Esophagus squamous epithelium (tissue), 5 donors: ENCODE measurements around the gene BBOX1. TPM values are rescaled to one million over a fixed set of nuclear protein-coding genes. Genes with fewer than 3 reads are reported as not detected.

Experiments
- DNase-seq: peaks from one replicate; lab custom pipeline; 2025; lab: John Stamatoyannopoulos, UW
- H3K27ac ChIP-seq, 4 donors: fragments of 200-600 bp; sonication (generic); one replicate each; pipeline ENCODE4 v1.5.1; 2016 to 2019; ENCODE audit warnings: mild to moderate bottlenecking in 1 of 4
- H3K27me3 ChIP-seq, 4 donors: fragments of 200-600 bp; sonication (generic); 1 replicate in 3 of 4; 2 replicates in 1 of 4; pipeline versions ENCODE4 v1.5.1 to v1.6.0; 2017 to 2021; ENCODE audit warnings: antibody characterized with exemption in 1 of 4
- H3K36me3 ChIP-seq, 3 donors: fragments of 200-600 bp; sonication (generic); one replicate each; pipeline ENCODE4 v1.5.1; 2016 to 2019
- H3K4me1 ChIP-seq, 3 donors: fragments of 200-600 bp; sonication (generic); one replicate each; pipeline ENCODE4 v1.5.1; 2017 to 2019
- H3K4me3 ChIP-seq, 4 donors: fragments of 200-600 bp; sonication (generic); 1 replicate in 3 of 4; 2 replicates in 1 of 4; pipeline ENCODE4 v1.5.1; 2016 to 2019; ENCODE audit warnings: mild to moderate bottlenecking in 2 of 4, moderate library complexity in 1 of 4
- H3K9me3 ChIP-seq, 3 donors: fragments of 200-600 bp; sonication (generic); one replicate each; pipeline ENCODE4 v1.5.1; 2016 to 2019
- CTCF ChIP-seq, 6 experiments: fragments of 450-650 bp in 4 of 6; fragments of 200-600 bp in 2 of 6; sonication (generic) in 2 of 6; IDR thresholded peaks; one replicate each; pipeline ENCODE4 v1.5.1; 2016 to 2019; ENCODE audit warnings: antibody characterized with exemption in 6 of 6, mild to moderate bottlenecking in 4 of 6, moderate library complexity in 4 of 6
- POLR2A ChIP-seq, 4 donors: fragments of 450-650 bp; IDR thresholded peaks; one replicate each; pipeline ENCODE4 v1.6.1; 2017; ENCODE audit warnings: antibody characterized with exemption in 4 of 4, mild to moderate bottlenecking in 4 of 4, moderate library complexity in 3 of 4
- WGBS, 2 donors: methylation state at CpG; one replicate each; pipeline ENCODE4 v1.1.5; 2018; 5-methylcytosine and 5-hydroxymethylcytosine counted together
- intact Hi-C: fragments of 100-400 bp; cut with DNase I; formaldehyde crosslinking; loops from one replicate; pipeline ENCODE4 v1.15.0; 2022
- total RNA-seq, 4 donors: library from RNA; depleted of rRNA; stranded (reverse); fragments of >200 nt; gene quantifications; one replicate each; pipeline ENCODE4 v1.1.0, GENCODE V29; 2016
- donor health status: DM: yes; HTN: yes; CAD: no.

BBOX1 gene
- total RNA-seq, 4 donors from 2014 or later = 6.0 to 25.9 (median 14.0) TPM

GRCh38 chr11:27057091-27057780 lies 16.6 kb downstream of the BBOX1 start:
- DNase-seq = no peak
- no peak overlapping the region for H3K4me3 ChIP-seq
- peaks cover 0 to 13% (median 0%) of the 10 kb centered on the region in 3 donors for H3K4me1 ChIP-seq
- no peaks in the 10 kb centered on the region for H3K27me3 ChIP-seq
- TF ChIP-seq CTCF (IDR thresholded peaks at IDR 0.05) (no peak), POLR2A (IDR thresholded peaks at IDR 0.05) (no peak)
- intact Hi-C loops = no loop called here
- 84 to 88% methylated on average over 6 of the region's 6 CpGs for WGBS, 2 donors
- no peak overlapping the region for H3K27ac ChIP-seq
- H3K36me3 ChIP-seq = peaks cover 0 to 15% (median 0%) of the 10 kb centered on the region in 3 donors
- H3K9me3 ChIP-seq = no peaks in the 10 kb centered on the region

- 70 to 86% methylated on average over 1 of the region's 1 CpG for WGBS, 2 donors
- TF ChIP-seq POLR2A (IDR thresholded peaks at IDR 0.05) = no peak
- no peaks in the 10 kb centered on the region for H3K9me3 ChIP-seq
- no peak for DNase-seq
- peaks cover 0 to 5% (median 0%) of the 10 kb centered on the region in 3 donors for H3K4me1 ChIP-seq
- H3K27ac ChIP-seq = no peak overlapping the region
- intact Hi-C loops = no loop called here
- peaks cover 0 to 15% (median 0%) of the 10 kb centered on the region in 3 donors for H3K36me3 ChIP-seq
- no peak overlapping the region for H3K4me3 ChIP-seq
- H3K27me3 ChIP-seq = no peaks in the 10 kb centered on the region
Observed at GRCh38 chr11:27058456-27058855, 17.8 kb downstream of the BBOX1 start.

- no peak for DNase-seq
- Histone ChIP-seq H3K27ac (no peak overlapping the region), H3K4me3 (no peak overlapping the region), H3K9me3 (no peaks in the 10 kb centered on the region), H3K4me1 (peaks cover 0 to 5% (median 0%) of the 10 kb centered on the region in 3 donors), H3K27me3 (no peaks in the 10 kb centered on the region), H3K36me3 (peaks cover 0 to 15% (median 0%) of the 10 kb centered on the region in 3 donors)
- WGBS, 2 donors = 28% methylated on average over 3 of the region's 3 CpGs; no CpG with 5 or more reads in 1 of the 2 donors
- TF ChIP-seq CTCF (IDR thresholded peaks at IDR 0.05) = no peak
- TF ChIP-seq POLR2A (IDR thresholded peaks at IDR 0.05) = no peak
- intact Hi-C loops = no loop called here
Observed at GRCh38 chr11:27059431-27059830, 18.8 kb downstream of the BBOX1 start.

- H3K36me3 ChIP-seq = peaks cover 0 to 11% (median 0%) of the 10 kb centered on the region in 3 donors
- H3K27ac ChIP-seq = no peak overlapping the region
- H3K4me1 ChIP-seq = peaks cover 0 to 5% (median 0%) of the 10 kb centered on the region in 3 donors
- no peaks in the 10 kb centered on the region for H3K27me3 ChIP-seq
- no peaks in the 10 kb centered on the region for H3K9me3 ChIP-seq
- DNase-seq = no peak
- TF ChIP-seq POLR2A (IDR thresholded peaks at IDR 0.05) (no peak), CTCF (IDR thresholded peaks at IDR 0.05) (no peak)
- H3K4me3 ChIP-seq = no peak overlapping the region
- intact Hi-C loops = no loop called here
- WGBS, 2 donors = 42 to 59% methylated on average over 3 of the region's 3 CpGs
Observed at GRCh38 chr11:27060816-27061460, 20.3 kb downstream of the BBOX1 start.

- 39 to 50% methylated on average over 2 of the region's 2 CpGs for WGBS, 2 donors
- Histone ChIP-seq H3K4me1 (peaks cover 0 to 5% (median 0%) of the 10 kb centered on the region in 3 donors), H3K36me3 (peaks cover 0 to 11% (median 0%) of the 10 kb centered on the region in 3 donors), H3K4me3 (no peak overlapping the region), H3K9me3 (no peaks in the 10 kb centered on the region), H3K27ac (no peak overlapping the region), H3K27me3 (no peaks in the 10 kb centered on the region)
- no peak for DNase-seq
- no peak for TF ChIP-seq POLR2A (IDR thresholded peaks at IDR 0.05)
- TF ChIP-seq CTCF (IDR thresholded peaks at IDR 0.05) = no peak
- intact Hi-C loops = no loop called here
Observed at GRCh38 chr11:27061461-27061821, 20.8 kb downstream of the BBOX1 start.
